HepG2 (cell line): ENCODE data around the gene RBBP5. TPM values are rescaled to one million over a fixed set of nuclear protein-coding genes. Genes with fewer than 3 reads are reported as not detected.

Experiments
- DPF2 ChIP-seq: sonication (generic); formaldehyde crosslinking; IDR thresholded peaks from 2 replicates; pipeline ENCODE4 v1.4.0; 2020; ENCODE audit warnings: mild to moderate bottlenecking, low read depth, missing genetic modification reagents, borderline replicate concordance
- EED ChIP-seq: sonication (generic); formaldehyde crosslinking; IDR thresholded peaks from 2 replicates; pipeline ENCODE4 v1.5.0; 2020; ENCODE audit warnings: mild to moderate bottlenecking, missing genetic modification reagents
- FOXP1 ChIP-seq, 2 experiments: fragments of 450-650 bp in 1 of 2; IDR thresholded peaks; 2 replicates each; pipeline ENCODE4 v1.6.1; 2017 to 2018; ENCODE audit warnings: antibody characterized with exemption in 1 of 2
- RBAK ChIP-seq: sonication (generic); formaldehyde crosslinking; IDR thresholded peaks from 2 replicates; pipeline ENCODE4 v1.5.1; 2020; ENCODE audit warnings: mild to moderate bottlenecking, missing genetic modification reagents
- RBM22 ChIP-seq: fragments of 200-400 bp; formaldehyde crosslinking; optimal IDR thresholded peaks from 2 replicates; pipeline ENCODE3; 2017; ENCODE audit warnings: mild to moderate bottlenecking, low read length, moderate library complexity
- SSRP1 ChIP-seq: IDR thresholded peaks from 2 replicates; pipeline ENCODE4 v1.6.1; 2016; ENCODE audit warnings: control low read depth
- THAP11 ChIP-seq: IDR thresholded peaks from 2 replicates; pipeline ENCODE4 v1.6.1; 2016; ENCODE audit warnings: missing biosample characterization, missing genetic modification reagents
- ZNF550 ChIP-seq: sonication (generic); formaldehyde crosslinking; IDR thresholded peaks from 2 replicates; pipeline ENCODE4 v1.4.0; 2020; ENCODE audit warnings: mild to moderate bottlenecking, missing genetic modification reagents, borderline replicate concordance
- ZNF644 ChIP-seq: IDR thresholded peaks from 2 replicates; pipeline ENCODE4 v1.6.1; 2016; ENCODE audit warnings: low read depth
- polyA plus RNA-seq, 8 experiments: library from polyadenylated mRNA; depleted of rRNA in 3 of 8; stranded (reverse) in 7 of 8; unstranded in 1 of 8; fragments of >200 nt; fragmentation: Illumina TruSeq in 4 of 8; extraction: Trizol in 4 of 8; gene quantifications; 2 replicates each; pipeline versions ENCODE4 v1.2.1 to v1.2.3, GENCODE V29; 2011 to 2016; ENCODE audit warnings: low read depth in 4 of 8, missing spikeins in 1 of 8, mixed read lengths in 1 of 8; ENCODE audit not compliant: insufficient read depth in 1 of 8
- total RNA-seq, 5 experiments: library from RNA; depleted of rRNA; stranded (reverse); fragments of >200 nt; fragmentation: Illumina TruSeq; extraction: Trizol; gene quantifications; 2 replicates each; pipeline ENCODE4 v1.2.3, GENCODE V29; 2016; ENCODE audit warnings: low read depth in 1 of 5
- TF ChIP-seq, protein P1 (sequence below): sonication (generic); formaldehyde crosslinking; conservative IDR thresholded peaks from 2 replicates; pipeline ENCODE4 v1.8.0; 2022; ENCODE audit warnings: low read depth, missing genetic modification reagents
- TF ChIP-seq, protein P2 (sequence below): sonication (generic); formaldehyde crosslinking; IDR thresholded peaks from 2 replicates; pipeline ENCODE4 v1.5.0; 2020; ENCODE audit warnings: missing genetic modification reagents, mild to moderate bottlenecking, borderline replicate concordance
- TF ChIP-seq, protein P3 (sequence below): sonication (generic); formaldehyde crosslinking; IDR thresholded peaks from 2 replicates; pipeline ENCODE4 v1.5.1; 2020; ENCODE audit warnings: mild to moderate bottlenecking, missing genetic modification reagents, borderline replicate concordance
- TF ChIP-seq, protein P4 (sequence below): sonication (generic); formaldehyde crosslinking; IDR thresholded peaks from 2 replicates; pipeline ENCODE4 v1.9.0; 2022; ENCODE audit warnings: low read depth, missing genetic modification reagents

The RBBP5 gene
- total and polyA plus RNA-seq, 2 of the 13 experiments (the other 11 are each of a cell fraction or from before 2014, with no cell fraction given): 6.6 to 17.1 TPM

DNA sequence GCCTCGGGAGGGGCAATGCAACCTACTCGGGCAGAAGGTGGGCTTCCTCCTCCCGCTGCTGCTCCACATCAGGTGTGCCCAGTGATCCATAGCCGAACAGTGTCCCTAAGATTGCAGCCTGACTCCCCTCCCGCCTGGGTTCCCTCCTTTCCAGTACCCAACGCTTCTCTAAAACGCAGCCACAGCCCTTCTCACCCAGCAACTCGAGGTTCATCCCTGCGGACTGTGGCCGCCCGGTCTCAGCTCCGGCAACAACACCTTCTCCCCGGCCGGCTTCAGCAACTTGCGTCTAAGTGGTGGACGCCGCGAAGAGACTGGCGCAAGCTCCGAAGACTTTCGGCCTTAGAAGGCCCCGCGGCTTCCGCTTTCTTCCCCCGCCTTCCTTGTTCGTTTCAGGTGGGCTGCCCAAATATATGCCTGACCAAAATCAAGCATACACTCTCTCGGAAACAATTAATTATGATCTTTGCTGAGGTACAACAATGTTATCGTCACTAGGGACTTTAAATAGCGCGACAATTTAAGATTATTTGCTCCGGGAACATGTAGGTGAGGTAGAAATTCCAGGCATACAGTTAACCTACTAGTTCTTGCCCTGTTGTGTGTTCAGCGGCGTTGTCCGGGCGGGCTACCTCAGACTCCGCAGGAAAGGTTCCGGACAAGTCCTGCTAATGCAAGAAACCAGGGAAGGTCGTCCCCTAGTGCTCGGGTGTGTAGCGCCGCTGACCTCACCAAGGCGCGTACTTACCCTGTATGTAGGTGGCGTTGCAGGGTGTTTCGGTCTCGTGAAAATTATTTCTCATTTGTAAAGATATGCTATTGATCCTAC is at the start of gene RBBP5 (continued):
- TF ChIP-seq, protein P1, sequence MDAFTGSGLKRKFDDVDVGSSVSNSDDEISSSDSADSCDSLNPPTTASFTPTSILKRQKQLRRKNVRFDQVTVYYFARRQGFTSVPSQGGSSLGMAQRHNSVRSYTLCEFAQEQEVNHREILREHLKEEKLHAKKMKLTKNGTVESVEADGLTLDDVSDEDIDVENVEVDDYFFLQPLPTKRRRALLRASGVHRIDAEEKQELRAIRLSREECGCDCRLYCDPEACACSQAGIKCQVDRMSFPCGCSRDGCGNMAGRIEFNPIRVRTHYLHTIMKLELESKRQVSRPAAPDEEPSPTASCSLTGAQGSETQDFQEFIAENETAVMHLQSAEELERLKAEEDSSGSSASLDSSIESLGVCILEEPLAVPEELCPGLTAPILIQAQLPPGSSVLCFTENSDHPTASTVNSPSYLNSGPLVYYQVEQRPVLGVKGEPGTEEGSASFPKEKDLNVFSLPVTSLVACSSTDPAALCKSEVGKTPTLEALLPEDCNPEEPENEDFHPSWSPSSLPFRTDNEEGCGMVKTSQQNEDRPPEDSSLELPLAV (CRISPR knock-in tag): no peak
- TF ChIP-seq, protein P2, sequence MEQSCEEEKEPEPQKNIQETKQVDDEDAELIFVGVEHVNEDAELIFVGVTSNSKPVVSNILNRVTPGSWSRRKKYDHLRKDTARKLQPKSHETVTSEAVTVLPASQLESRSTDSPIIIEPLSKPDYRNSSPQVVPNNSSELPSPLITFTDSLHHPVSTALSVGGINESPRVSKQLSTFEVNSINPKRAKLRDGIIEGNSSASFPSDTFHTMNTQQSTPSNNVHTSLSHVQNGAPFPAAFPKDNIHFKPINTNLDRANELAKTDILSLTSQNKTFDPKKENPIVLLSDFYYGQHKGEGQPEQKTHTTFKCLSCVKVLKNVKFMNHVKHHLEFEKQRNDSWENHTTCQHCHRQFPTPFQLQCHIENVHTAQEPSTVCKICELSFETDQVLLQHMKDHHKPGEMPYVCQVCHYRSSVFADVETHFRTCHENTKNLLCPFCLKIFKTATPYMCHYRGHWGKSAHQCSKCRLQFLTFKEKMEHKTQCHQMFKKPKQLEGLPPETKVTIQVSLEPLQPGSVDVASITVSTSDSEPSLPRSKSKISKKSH: peak; percentile 87; the same call in 1 of the 2 replicates
- peak; percentile 71 for TF ChIP-seq EED (CRISPR knock-in tag)
- TF ChIP-seq RBAK: no peak
- TF ChIP-seq, protein P3, sequence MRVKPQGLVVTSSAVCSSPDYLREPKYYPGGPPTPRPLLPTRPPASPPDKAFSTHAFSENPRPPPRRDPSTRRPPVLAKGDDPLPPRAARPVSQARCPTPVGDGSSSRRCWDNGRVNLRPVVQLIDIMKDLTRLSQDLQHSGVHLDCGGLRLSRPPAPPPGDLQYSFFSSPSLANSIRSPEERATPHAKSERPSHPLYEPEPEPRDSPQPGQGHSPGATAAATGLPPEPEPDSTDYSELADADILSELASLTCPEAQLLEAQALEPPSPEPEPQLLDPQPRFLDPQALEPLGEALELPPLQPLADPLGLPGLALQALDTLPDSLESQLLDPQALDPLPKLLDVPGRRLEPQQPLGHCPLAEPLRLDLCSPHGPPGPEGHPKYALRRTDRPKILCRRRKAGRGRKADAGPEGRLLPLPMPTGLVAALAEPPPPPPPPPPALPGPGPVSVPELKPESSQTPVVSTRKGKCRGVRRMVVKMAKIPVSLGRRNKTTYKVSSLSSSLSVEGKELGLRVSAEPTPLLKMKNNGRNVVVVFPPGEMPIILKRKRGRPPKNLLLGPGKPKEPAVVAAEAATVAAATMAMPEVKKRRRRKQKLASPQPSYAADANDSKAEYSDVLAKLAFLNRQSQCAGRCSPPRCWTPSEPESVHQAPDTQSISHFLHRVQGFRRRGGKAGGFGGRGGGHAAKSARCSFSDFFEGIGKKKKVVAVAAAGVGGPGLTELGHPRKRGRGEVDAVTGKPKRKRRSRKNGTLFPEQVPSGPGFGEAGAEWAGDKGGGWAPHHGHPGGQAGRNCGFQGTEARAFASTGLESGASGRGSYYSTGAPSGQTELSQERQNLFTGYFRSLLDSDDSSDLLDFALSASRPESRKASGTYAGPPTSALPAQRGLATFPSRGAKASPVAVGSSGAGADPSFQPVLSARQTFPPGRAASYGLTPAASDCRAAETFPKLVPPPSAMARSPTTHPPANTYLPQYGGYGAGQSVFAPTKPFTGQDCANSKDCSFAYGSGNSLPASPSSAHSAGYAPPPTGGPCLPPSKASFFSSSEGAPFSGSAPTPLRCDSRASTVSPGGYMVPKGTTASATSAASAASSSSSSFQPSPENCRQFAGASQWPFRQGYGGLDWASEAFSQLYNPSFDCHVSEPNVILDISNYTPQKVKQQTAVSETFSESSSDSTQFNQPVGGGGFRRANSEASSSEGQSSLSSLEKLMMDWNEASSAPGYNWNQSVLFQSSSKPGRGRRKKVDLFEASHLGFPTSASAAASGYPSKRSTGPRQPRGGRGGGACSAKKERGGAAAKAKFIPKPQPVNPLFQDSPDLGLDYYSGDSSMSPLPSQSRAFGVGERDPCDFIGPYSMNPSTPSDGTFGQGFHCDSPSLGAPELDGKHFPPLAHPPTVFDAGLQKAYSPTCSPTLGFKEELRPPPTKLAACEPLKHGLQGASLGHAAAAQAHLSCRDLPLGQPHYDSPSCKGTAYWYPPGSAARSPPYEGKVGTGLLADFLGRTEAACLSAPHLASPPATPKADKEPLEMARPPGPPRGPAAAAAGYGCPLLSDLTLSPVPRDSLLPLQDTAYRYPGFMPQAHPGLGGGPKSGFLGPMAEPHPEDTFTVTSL: peak; percentile 10; the same call in 1 of the 2 replicates
- TF ChIP-seq RBM22: no peak
- TF ChIP-seq, protein P4, sequence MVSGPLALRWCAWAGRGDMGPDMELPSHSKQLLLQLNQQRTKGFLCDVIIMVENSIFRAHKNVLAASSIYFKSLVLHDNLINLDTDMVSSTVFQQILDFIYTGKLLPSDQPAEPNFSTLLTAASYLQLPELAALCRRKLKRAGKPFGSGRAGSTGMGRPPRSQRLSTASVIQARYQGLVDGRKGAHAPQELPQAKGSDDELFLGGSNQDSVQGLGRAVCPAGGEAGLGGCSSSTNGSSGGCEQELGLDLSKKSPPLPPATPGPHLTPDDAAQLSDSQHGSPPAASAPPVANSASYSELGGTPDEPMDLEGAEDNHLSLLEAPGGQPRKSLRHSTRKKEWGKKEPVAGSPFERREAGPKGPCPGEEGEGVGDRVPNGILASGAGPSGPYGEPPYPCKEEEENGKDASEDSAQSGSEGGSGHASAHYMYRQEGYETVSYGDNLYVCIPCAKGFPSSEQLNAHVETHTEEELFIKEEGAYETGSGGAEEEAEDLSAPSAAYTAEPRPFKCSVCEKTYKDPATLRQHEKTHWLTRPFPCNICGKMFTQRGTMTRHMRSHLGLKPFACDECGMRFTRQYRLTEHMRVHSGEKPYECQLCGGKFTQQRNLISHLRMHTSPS (CRISPR knock-in tag): 0 out of 2 replicates have a peak, but pooled peaks have one; percentile 42
- TF ChIP-seq FOXP1 (IDR thresholded peaks at IDR 0.05): no peak
- peak; percentile 73 for TF ChIP-seq FOXP1 (CRISPR knock-in tag; IDR thresholded peaks at IDR 0.05)
- TF ChIP-seq SSRP1 (CRISPR knock-in tag): peak; percentile 99
- TF ChIP-seq ZNF644 (CRISPR knock-in tag): no peak; the same call in 1 of the 2 replicates
- TF ChIP-seq ZNF550 (CRISPR knock-in tag): 0 out of 2 replicates have a peak, but pooled peaks have one; percentile 14
- TF ChIP-seq THAP11: peak; percentile 97
- no peak for TF ChIP-seq DPF2 (CRISPR knock-in tag)
